Parathyroid adenoma (tissue), 2 donors: ENCODE data around the gene ADAMTSL2.

Experiments
- H2AFZ ChIP-seq: fragments of 300-600 bp; sonication (generic); one replicate; pipeline ENCODE4 v1.7.0; 2017; ENCODE audit warnings: antibody characterized with exemption, mild to moderate bottlenecking
- H3K27ac ChIP-seq: fragments of 300-600 bp; sonication (generic); one replicate; pipeline ENCODE4 v1.7.0; 2017
- H3K27me3 ChIP-seq: fragments of 300-600 bp; sonication (generic); one replicate; pipeline ENCODE4 v1.7.0; 2017; ENCODE audit warnings: low read length; ENCODE audit not compliant: control insufficient read depth, insufficient read depth
- H3K36me3 ChIP-seq: fragments of 300-600 bp; sonication (generic); one replicate; pipeline ENCODE4 v1.7.0; 2017; ENCODE audit warnings: low read length; ENCODE audit not compliant: control insufficient read depth, insufficient read depth
- H3K4me1 ChIP-seq: fragments of 300-600 bp; sonication (generic); one replicate; pipeline ENCODE4 v1.7.0; 2017; ENCODE audit warnings: control low read depth
- H3K4me2 ChIP-seq: fragments of 300-600 bp; sonication (generic); one replicate; pipeline ENCODE4 v1.7.0; 2017; ENCODE audit warnings: low read length
- H3K4me3 ChIP-seq: fragments of 300-600 bp; sonication (generic); one replicate; pipeline ENCODE4 v1.7.0; 2017; ENCODE audit warnings: low read depth, low read length
- H3K79me2 ChIP-seq: fragments of 300-600 bp; sonication (generic); one replicate; pipeline ENCODE4 v1.7.0; 2017; ENCODE audit warnings: control low read depth
- H3K9ac ChIP-seq: fragments of 300-600 bp; sonication (generic); one replicate; pipeline ENCODE4 v1.7.0; 2017; ENCODE audit warnings: mild to moderate bottlenecking
- H3K9me3 ChIP-seq: fragments of 300-600 bp; sonication (generic); one replicate; pipeline ENCODE4 v1.7.0; 2017; ENCODE audit warnings: low read length; ENCODE audit not compliant: control insufficient read depth
- TF ChIP-seq, protein P1 (sequence below): fragments of 300-600 bp; sonication (generic); IDR thresholded peaks from one replicate; pipeline ENCODE4 v1.7.0; 2017; ENCODE audit warnings: antibody characterized with exemption, mild to moderate bottlenecking
- donor health status: primary hyperparathyroidism.

The ADAMTSL2 gene

DNA sequence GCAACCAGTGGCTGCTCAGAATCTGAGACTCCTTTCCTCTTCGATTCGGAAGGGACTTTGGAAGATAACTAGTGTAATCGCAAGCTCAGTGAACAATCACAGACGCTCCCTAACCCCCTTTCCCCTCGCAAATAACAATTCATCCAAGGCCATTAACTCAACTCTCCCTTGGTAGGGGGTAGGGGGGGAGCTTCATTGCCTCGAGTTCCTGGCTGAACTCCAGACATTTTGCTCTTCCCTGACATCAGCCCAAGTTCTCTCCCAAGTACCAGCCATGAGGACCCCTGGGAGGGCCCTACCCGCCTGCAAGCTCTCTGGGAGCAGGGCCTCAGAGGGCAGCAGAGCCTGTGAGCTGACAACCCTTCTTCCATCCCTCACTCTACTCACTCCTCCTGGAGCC is 66.2 kb downstream of the ADAMTSL2 start:
- Histone ChIP-seq H3K9ac (no peak overlapping the region), H3K4me3 (no peak overlapping the region), H3K4me1 (no peaks in the 10 kb centered on the region), H2AFZ (no peak overlapping the region), H3K36me3 (no peaks in the 10 kb centered on the region), H3K27ac (no peak overlapping the region), H3K9me3 (peaks cover 5% of the 10 kb centered on the region), H3K27me3 (no peaks in the 10 kb centered on the region), H3K79me2 (no peaks in the 10 kb centered on the region), H3K4me2 (no peak overlapping the region)
- TF ChIP-seq, protein P1, sequence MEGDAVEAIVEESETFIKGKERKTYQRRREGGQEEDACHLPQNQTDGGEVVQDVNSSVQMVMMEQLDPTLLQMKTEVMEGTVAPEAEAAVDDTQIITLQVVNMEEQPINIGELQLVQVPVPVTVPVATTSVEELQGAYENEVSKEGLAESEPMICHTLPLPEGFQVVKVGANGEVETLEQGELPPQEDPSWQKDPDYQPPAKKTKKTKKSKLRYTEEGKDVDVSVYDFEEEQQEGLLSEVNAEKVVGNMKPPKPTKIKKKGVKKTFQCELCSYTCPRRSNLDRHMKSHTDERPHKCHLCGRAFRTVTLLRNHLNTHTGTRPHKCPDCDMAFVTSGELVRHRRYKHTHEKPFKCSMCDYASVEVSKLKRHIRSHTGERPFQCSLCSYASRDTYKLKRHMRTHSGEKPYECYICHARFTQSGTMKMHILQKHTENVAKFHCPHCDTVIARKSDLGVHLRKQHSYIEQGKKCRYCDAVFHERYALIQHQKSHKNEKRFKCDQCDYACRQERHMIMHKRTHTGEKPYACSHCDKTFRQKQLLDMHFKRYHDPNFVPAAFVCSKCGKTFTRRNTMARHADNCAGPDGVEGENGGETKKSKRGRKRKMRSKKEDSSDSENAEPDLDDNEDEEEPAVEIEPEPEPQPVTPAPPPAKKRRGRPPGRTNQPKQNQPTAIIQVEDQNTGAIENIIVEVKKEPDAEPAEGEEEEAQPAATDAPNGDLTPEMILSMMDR = no peak

DNA sequence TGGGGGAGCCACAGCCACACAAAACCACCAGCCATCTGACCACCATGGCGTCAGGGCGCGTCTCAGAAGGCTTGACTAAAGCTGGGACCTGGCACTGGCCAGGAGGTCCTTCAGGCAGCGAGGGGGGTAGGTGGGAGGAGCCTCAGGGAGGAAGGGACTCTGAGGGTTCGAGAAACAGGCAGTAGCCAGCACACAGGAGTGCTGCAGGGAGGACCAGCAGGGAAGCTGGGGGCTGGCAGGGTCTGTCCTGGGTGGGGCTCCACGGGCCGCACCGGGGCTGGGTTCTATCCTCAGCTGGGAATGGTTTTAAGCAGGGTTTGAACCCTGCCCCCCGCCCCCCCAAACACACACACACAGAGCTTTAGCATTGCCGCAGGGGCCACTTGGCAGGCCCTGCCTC is 67.2 kb downstream of the ADAMTSL2 start:
- Histone ChIP-seq H3K79me2 (no peaks in the 10 kb centered on the region), H3K36me3 (no peaks in the 10 kb centered on the region), H3K9ac (no peak overlapping the region), H3K4me1 (no peaks in the 10 kb centered on the region), H3K4me2 (no peak overlapping the region), H3K4me3 (no peak overlapping the region), H2AFZ (no peak overlapping the region), H3K27ac (no peak overlapping the region), H3K27me3 (no peaks in the 10 kb centered on the region), H3K9me3 (peaks cover 4% of the 10 kb centered on the region)
- TF ChIP-seq, protein P1 = no peak

GRCh38 chr9:133602277-133602676 is 67.8 kb downstream of the ADAMTSL2 start:
- Histone ChIP-seq H2AFZ (no peak overlapping the region), H3K9ac (no peak overlapping the region), H3K36me3 (no peaks in the 10 kb centered on the region), H3K4me1 (no peaks in the 10 kb centered on the region), H3K27ac (no peak overlapping the region), H3K9me3 (no peaks in the 10 kb centered on the region), H3K79me2 (no peaks in the 10 kb centered on the region), H3K4me3 (no peak overlapping the region), H3K27me3 (no peaks in the 10 kb centered on the region), H3K4me2 (no peak overlapping the region)
- TF ChIP-seq, protein P1 = no peak

DNA sequence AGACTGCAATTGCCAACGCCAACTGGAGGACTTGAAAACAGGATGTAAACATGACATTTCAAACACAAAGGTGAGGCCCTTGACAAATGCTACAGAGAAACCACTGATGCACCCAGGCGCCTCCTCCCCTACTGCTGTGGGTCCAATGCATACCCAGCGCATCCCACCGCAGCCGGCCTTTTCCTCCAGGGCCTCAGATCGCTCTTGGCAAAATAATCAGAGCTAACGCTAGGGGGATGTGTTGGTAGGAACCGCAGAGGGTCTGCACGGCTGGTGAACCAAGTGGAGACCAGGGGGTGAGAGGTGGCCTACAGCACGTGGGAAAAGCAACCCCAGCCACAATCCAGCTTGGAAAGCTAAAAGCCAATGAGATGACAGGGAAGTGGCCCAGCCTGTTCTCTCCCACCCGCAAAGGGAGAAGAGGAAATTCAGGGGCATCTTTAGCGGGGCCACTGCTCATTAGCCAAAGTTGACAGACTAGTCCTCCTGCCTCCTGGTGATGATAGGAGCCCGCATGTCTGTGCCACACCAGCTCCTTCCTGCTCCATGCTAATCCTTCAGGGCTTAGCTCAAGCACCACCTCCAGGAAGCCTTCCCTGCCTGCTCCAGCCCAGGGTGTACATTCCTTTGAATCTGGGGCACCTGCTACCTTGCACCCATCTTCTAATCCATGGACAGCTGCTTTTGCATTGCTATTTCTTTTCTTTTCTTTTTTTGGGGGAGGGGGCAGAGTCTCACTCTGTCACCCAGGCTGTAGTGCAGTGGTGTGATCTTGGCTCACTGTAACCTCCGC is 68.8 kb downstream of the ADAMTSL2 start:
- Histone ChIP-seq H3K4me1 (no peaks in the 10 kb centered on the region), H3K79me2 (no peaks in the 10 kb centered on the region), H3K27me3 (no peaks in the 10 kb centered on the region), H3K36me3 (no peaks in the 10 kb centered on the region), H3K9me3 (no peaks in the 10 kb centered on the region), H3K4me2 (no peak overlapping the region), H3K9ac (no peak overlapping the region), H3K27ac (no peak overlapping the region), H2AFZ (no peak overlapping the region), H3K4me3 (no peak overlapping the region)
- TF ChIP-seq, protein P1 = no peak

GRCh38 chr9:133604214-133604613 is 69.7 kb downstream of the ADAMTSL2 start:
- Histone ChIP-seq H3K36me3 (no peaks in the 10 kb centered on the region), H3K9ac (no peak overlapping the region), H3K27ac (no peak overlapping the region), H3K4me1 (no peaks in the 10 kb centered on the region), H3K4me2 (no peak overlapping the region), H3K4me3 (no peak overlapping the region), H3K79me2 (no peaks in the 10 kb centered on the region), H3K27me3 (no peaks in the 10 kb centered on the region), H3K9me3 (no peaks in the 10 kb centered on the region), H2AFZ (no peak overlapping the region)
- TF ChIP-seq, protein P1 = no peak
